SH-SY5Y (cell line): ENCODE data around the gene SLTM.

Experiments
- GATA2 ChIP-seq: IDR thresholded peaks from 2 replicates; pipeline ENCODE4 v1.6.1; 2011; ENCODE audit warnings: mild to moderate bottlenecking, low read depth, low read length
- GATA3 ChIP-seq: IDR thresholded peaks from 2 replicates; pipeline ENCODE4 v1.6.1; 2011; ENCODE audit warnings: low read depth, mild to moderate bottlenecking, low read length, moderate library complexity

Gene SLTM

DNA sequence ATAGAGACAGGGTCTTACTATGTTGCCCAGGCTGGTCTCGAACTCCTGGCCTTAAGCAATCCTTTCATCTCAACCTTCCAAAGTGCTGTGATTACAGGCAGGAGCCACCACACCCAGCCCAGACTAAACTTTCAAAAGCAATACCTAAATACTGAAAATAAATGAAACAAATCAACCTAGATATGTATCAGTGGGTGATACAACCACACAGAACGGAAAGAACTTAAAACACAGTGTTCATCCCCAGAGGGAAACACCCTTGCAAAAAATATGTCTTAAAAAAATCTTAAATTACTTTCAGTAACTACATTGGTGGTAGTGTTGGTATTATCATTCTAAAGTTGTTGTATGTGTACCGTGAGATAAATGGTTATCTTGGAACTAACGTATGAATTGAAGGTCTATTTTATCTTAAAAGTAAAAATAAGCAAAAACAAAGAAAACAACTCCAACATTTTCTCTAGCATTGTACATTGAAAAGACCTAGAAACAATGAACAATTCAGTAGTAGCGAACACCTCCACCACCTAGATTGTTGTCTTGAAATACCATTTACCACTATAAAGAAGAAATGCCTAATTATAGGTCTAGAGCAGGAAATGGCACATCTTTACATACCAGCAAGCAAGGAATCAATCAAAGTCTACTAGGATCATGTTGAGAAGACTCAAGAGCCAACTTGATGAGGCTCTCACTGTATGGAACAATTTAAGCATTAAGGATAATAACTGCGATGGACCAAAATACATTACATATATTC is 24.7 kb downstream of the SLTM start:
- TF ChIP-seq GATA3 (no peak), GATA2 (no peak)

DNA sequence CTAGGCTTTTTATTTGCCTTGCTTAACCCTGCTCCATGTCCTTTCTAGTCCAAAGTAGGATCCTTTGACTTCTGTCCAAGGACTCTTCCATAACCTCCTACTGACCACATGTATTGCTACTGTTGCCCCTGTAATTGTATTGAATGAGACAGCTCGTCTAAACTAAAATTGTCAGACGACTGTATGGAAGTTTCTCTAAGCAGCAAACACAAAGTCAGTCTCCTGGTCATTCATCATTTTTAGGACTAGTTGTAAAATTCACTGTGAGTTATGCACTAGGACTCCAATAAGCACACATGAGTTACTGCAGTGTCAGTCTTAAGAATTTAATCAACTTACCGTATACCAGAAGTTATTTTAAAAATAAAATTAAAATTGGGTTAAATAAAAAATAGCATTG is 32.8 kb downstream of the SLTM start:
- TF ChIP-seq GATA3 (no peak), GATA2 (no peak)

DNA sequence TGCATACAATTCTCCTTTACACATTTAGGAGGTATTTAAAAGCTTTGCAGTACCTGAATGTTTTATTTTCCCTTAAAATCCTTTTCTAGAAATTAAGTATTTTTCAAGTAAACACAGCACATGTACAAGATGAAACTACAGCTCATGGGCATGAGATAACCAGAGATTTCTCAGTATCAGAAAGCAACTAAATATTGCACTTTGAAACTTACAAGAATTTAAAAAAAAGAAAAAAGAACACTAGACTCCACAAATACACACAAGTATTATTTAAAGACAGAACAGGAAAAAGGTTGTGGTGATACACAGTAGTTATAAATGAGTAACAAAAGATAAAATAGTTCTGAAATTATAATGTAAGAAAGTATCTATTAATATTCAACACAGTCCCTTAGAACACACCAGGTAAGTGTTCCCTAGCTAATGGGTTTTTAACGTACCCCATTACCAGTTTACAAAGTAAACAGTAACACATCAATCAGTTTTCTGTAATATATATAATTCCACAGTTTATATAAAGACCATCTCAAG is 35.3 kb downstream of the SLTM start:
- TF ChIP-seq GATA3: no peak
- TF ChIP-seq GATA2: no peak

DNA sequence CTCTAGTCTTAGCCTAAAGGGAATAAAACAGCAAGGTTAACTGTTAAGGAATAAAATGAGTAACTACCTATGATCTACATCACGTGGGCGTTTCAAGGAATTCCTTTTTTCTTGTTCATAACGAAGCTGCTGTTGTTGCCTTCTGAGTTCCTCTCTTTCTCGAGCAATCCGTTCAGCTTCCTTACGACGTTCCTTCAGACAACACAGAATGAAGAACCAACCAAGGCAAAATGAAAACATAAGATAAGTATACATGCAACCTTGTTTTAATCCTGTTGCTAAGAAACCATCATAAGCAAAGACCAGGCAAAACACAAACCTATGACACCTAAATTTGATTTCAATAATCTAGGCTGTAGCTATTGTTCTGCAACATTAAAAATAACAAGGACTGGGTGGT is 44.1 kb downstream of the SLTM start:
- TF ChIP-seq GATA2 (no peak), GATA3 (no peak)

DNA sequence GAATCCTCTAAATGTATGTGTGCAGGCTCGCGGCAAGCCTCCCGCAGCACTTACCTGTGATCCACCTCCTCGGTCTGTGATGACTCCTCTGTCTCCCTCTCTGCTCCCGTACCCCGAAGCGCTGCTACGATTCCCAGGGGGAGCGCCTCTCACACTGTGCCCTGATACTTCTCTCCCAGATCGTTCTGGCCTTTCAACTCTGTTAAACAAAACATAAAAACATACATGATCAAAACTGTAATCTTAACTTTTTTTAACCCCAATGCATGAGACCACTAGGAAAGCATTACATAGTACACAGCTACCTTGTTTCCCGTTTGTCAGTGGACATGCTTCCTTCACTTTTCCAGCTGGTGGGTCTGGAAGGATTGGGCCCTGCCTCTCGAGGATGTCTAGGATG is 46.6 kb downstream of the SLTM start:
- TF ChIP-seq GATA3 (no peak), GATA2 (no peak)

DNA sequence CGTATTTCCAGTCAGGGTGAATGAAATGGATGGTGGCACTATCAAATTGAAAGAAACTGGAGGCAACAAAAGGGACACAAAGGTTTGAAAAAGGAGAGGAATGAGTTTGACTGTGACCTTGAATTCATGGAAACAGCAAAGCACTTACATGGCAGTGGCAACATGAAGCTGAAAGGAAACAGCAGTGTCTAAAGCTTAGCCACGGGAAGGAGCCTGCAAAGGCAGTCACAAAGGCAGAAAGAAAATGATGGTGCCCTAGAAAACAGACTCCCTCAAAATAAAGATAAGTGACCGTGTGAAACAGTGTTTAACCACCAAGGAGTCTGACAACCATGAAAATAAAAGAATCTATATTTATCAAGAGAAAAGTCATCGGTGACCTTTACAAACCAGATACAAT is 51.2 kb downstream of the SLTM start:
- TF ChIP-seq GATA3: no peak
- TF ChIP-seq GATA2: no peak

DNA sequence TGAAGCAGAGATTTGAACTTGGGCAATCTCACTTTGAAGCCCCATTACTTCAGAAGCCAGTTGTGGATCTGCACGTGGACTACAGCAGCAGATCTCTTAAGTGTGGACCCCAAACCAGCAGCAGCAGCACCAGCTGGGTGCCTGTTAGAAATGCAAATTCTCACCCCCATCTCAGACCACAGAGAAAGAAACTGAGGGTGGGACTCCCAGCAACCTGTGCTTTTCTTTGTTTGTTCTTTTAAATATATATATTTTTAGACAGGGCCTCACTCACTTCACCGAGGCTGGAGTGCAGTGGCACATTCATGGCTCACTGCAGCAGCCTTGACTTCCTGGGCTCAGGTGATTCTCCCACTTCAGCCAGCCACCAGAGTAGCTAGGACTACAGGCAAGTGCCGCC is 53.2 kb downstream of the SLTM start:
- TF ChIP-seq GATA2: no peak
- no peak for TF ChIP-seq GATA3

DNA sequence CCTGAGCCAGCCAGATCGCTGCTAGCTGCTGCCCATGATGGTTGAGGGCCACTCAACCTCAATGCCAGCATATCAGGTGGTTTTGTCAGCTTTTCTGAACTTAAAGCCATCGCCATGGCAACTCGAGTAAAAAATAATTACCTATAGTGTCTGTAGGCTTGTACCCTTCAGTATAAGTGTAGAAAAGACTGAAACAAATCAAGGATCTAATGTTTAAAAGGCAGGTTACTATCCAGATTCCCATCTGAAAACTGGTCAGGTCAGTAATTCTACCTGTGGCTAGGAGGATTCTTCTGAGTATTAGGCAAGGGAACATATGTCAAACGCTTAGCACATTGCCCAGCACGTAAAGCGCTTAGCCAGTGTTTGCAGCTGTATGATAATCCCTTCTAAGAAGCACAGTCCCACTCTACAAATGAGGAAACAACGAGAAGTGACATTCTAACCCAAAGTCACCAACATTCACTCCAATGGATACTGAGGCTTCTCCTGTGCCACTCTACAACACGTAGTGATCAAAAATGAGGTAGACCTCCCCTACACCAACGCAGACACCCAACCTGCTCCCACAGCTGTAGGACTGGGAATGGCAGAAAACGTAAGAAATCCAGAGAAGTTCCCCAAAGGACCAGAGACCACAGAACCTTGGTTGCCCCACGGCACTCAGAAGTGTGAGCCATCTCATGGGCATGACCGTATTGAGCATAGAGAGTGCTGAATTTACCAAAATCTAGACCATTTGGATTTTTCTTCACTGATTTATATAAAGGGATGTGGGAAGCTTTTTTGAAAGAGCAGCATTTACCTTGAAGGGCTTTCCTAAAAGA is 55.3 kb downstream of the SLTM start:
- TF ChIP-seq GATA2: no peak

DNA sequence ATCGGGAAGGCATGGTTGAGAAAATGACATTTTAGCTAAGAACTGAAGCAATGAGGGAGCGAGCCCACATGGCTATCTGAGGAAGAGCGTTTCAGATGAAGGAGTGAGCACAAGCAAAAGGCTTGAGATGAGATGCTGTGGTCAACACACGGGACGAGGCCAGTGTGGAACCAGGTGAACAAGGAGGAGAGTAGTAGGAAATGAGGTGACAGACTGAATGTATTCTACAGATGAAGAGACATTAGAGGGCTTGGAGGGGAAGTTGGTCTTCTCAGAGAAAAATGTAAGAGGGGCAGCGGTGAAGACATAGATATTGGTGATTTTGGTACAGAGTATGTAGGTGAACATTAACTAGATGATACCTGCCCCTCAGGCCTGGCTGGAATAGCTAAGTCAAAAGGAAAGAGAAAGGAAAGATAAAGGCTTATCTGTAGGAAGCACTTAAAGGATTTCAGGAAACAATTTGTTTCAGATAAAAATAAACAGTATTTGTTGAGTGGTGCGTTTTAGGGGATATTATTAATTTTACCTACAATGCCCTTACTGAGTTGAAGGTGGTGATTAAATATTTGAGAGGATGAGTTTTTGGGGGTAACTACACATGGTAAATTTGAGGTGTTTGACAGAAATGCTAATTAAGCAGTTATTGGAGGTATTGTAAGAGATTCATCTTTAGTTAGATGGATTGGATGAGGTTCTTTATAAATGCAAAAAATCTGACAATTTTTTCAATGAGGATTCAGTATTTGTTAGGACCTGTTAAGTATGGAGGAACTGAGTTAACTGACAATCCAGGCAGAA is 57.0 kb downstream of the SLTM start:
- TF ChIP-seq GATA3 (no peak), GATA2 (no peak)

DNA sequence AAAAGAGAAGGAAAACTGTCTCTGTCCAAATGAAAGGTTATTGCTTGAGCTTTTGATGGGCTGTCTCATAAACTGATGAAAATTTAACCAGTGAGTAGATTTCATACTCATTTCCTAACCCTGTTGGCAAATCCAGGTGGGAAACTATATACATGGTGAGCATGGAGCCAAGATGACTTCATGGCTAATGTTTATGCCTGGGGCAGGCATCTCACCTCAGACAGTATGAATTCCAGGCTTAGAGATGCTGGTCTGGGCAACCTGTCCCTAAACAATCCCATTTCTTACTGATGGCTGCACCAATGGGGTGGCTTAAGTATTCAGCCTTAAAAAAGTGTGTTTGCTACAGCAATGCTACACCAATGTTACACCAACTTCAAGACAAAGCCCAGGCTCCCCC is 58.1 kb downstream of the SLTM start:
- TF ChIP-seq GATA2: no peak
- no peak for TF ChIP-seq GATA3

DNA sequence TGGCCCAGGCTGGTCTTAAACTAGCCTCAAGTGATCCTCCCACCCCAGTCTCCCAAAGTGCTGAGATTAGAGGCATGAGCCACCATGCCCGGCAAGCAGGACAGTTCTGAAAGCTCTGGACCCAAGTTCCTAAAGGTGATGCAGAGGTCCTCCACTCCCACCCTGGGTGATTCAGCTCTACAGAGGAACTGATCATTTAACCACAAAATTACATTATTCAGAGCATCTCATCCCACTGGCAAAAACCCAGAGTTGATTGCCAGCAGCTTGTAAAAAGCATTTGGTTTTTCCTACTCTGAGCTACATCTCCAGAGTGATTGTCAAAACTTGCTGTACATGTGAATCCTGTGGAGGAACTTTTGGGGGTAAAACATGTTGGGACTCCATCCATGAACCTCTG is 60.2 kb downstream of the SLTM start:
- TF ChIP-seq GATA3: no peak
- no peak for TF ChIP-seq GATA2

DNA sequence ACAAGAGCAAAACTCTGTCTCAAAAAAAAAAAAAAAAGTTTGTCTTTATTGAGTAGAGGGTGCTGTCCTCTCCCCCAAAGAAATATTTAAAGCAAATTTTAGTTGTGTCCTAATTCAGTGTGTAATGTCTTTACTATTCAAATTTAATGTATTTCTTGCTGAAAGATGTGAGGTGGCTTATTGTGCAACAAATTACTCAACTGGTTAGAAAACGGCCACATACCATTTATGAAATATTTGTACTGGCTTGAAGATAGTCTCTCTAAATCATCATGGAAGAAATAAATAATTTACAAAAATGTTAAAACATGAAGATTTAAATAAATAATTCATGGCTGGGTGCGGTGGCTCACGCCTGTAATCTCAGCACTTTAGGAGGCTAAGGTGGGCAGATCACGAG is 63.0 kb downstream of the SLTM start:
- TF ChIP-seq GATA2: no peak
- no peak for TF ChIP-seq GATA3

DNA sequence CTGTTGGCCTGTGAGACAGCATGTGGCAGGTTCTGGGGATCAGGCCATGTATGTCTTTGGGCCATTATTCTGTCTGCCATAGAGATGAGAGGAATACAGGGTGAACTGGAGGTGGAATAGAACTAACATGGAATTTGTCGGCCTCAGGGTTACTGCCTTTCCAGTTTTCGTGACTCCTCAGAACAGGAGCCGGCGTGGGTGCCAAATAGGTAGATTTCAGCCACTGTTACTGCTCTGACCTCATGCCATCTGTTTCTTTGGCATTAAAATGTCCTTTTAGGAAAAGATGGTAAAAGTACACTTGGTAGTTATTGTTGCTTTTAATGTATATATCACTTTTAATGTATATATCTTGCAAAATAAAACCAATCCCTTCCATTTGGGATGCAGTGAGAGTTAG is 65.6 kb downstream of the SLTM start:
- TF ChIP-seq GATA2 (no peak), GATA3 (no peak)

DNA sequence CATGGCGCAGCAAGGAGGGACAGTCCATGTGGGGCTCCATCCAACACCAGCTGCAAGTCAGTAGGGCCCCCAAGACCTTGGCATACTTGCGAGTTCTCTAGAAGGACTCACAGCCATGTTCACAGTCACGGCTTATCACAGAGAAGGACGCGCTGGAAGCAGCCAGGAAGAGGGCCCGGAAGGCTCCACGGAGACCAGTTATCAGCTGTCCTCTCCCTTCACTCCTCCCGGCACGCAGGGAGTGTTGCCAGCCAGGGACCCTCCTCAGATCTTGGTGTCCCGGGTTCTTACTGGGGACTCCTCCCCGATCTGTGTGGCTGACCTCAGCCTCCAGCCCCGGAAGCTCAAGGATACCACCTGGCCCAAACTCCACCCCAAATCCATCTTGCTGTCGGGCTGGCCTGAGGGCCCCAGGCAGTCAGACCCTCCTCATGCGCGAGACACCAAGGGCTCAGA is 68.0 kb downstream of the SLTM start:
- TF ChIP-seq GATA2 (no peak), GATA3 (no peak)
